Body of pancreas (tissue), 4 donors: Measurements from ENCODE around the gene EMX1. TPM values are rescaled to one million over a fixed set of nuclear protein-coding genes. Genes with fewer than 3 reads are reported as not detected.
A peak's percentile ranks its signal among the peaks of the same experiment; 100 is the strongest.

ENCODE experiments used
- ATAC-seq: fragments of 150-250 bp; one replicate; pipeline ENCODE4 v1.9.1; 2016
- DNase-seq, 4 donors: peaks; one replicate each; pipeline ENCODE4 v3.0.0-alpha.2; 2019
- H3K27ac ChIP-seq, 4 donors: fragments of 200-600 bp; sonication (generic); 1 replicate in 3 of 4; 2 replicates in 1 of 4; pipeline versions ENCODE4 v1.5.1 to v1.6.1; 2016 to 2019; ENCODE audit warnings: mild to moderate bottlenecking in 1 of 4, mixed read lengths in 1 of 4, moderate library complexity in 1 of 4
- H3K27me3 ChIP-seq, 2 donors: fragments of 200-600 bp; sonication (generic); one replicate each; pipeline ENCODE4 v1.6.0; 2016; ENCODE audit warnings: mild to moderate bottlenecking in 1 of 2
- H3K36me3 ChIP-seq, 2 donors: fragments of 200-600 bp; sonication (generic); replicated peaks in 1 of 2; 2 replicates each; pipeline ENCODE4 v1.5.1; 2016; ENCODE audit warnings: low read depth in 2 of 2; ENCODE audit not compliant: insufficient read depth in 1 of 2
- H3K4me1 ChIP-seq: fragments of 200-600 bp; sonication (generic); one replicate; pipeline ENCODE4 v1.6.0; 2016
- H3K4me3 ChIP-seq, 2 donors: fragments of 200-600 bp; sonication (generic); 1 replicate in 1 of 2; 2 replicates in 1 of 2; pipeline ENCODE4 v1.5.1; 2016 to 2019
- H3K9me3 ChIP-seq, 3 donors: fragments of 200-600 bp; sonication (generic); 1 replicate in 2 of 3; 2 replicates in 1 of 3; pipeline ENCODE4 v1.5.1; 2016
- POLR2A ChIP-seq, 3 donors: fragments of 450-650 bp; IDR thresholded peaks; one replicate each; pipeline ENCODE4 v1.6.1; 2016; ENCODE audit warnings: antibody characterized with exemption in 3 of 3, mild to moderate bottlenecking in 2 of 3
- WGBS, 2 donors: methylation state at CpG; one replicate each; pipeline ENCODE4 v1.1.5; 2017; 5-methylcytosine and 5-hydroxymethylcytosine counted together
- intact Hi-C: fragments of 100-400 bp; cut with DNase I; formaldehyde crosslinking; loops from one replicate; pipeline ENCODE4 v1.15.1; 2023
- total RNA-seq, 2 donors: library from RNA; depleted of rRNA; stranded (reverse); fragments of >200 nt; gene quantifications; one replicate each; pipeline ENCODE4 v1.1.0, GENCODE V29; 2016
- TF ChIP-seq, protein P1 (sequence below), 7 experiments: fragments of 450-650 bp in 4 of 7; fragments of 200-600 bp in 3 of 7; sonication (generic) in 3 of 7; IDR thresholded peaks; one replicate each; pipeline ENCODE4 v1.5.1; 2016 to 2019; ENCODE audit warnings: antibody characterized with exemption in 7 of 7

EMX1 gene
- total RNA-seq, 2 donors from 2014 or later, result 0.26 to 0.33 TPM

GRCh38 chr2:72932805-72933204, 15.5 kb downstream of the EMX1 start:
- WGBS, 2 donors, result 85 to 91% methylated on average over 3 to 4 of the region's 4 CpGs
- Histone ChIP-seq H3K36me3 (no peaks in the 10 kb centered on the region), H3K4me1 (no peaks in the 10 kb centered on the region), H3K4me3 (no peak overlapping the region), H3K27me3 (no peaks in the 10 kb centered on the region), H3K9me3 (no peaks in the 10 kb centered on the region), H3K27ac (no peak overlapping the region)
- DNase-seq (no peak), ATAC-seq (no peak)
- intact Hi-C loops, result no loop called here
- TF ChIP-seq POLR2A (IDR thresholded peaks at IDR 0.05), result no peak
- TF ChIP-seq, protein P1, sequence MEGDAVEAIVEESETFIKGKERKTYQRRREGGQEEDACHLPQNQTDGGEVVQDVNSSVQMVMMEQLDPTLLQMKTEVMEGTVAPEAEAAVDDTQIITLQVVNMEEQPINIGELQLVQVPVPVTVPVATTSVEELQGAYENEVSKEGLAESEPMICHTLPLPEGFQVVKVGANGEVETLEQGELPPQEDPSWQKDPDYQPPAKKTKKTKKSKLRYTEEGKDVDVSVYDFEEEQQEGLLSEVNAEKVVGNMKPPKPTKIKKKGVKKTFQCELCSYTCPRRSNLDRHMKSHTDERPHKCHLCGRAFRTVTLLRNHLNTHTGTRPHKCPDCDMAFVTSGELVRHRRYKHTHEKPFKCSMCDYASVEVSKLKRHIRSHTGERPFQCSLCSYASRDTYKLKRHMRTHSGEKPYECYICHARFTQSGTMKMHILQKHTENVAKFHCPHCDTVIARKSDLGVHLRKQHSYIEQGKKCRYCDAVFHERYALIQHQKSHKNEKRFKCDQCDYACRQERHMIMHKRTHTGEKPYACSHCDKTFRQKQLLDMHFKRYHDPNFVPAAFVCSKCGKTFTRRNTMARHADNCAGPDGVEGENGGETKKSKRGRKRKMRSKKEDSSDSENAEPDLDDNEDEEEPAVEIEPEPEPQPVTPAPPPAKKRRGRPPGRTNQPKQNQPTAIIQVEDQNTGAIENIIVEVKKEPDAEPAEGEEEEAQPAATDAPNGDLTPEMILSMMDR (IDR thresholded peaks at IDR 0.05), result no peak

DNA sequence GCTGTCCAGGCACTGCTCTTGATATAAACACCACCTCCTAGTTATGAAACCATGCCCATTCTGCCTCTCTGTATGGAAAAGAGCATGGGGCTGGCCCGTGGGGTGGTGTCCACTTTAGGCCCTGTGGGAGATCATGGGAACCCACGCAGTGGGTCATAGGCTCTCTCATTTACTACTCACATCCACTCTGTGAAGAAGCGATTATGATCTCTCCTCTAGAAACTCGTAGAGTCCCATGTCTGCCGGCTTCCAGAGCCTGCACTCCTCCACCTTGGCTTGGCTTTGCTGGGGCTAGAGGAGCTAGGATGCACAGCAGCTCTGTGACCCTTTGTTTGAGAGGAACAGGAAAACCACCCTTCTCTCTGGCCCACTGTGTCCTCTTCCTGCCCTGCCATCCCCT, 15.9 kb downstream of the EMX1 start:
- H3K9me3 ChIP-seq, result no peaks in the 10 kb centered on the region
- ATAC-seq, result no peak
- intact Hi-C loops, result no loop called here
- H3K27ac ChIP-seq, result no peak overlapping the region
- TF ChIP-seq, protein P1 (IDR thresholded peaks at IDR 0.05), result no peak
- no peak for TF ChIP-seq POLR2A (IDR thresholded peaks at IDR 0.05)
- no peaks in the 10 kb centered on the region for H3K27me3 ChIP-seq
- no peaks in the 10 kb centered on the region for H3K36me3 ChIP-seq
- no peak overlapping the region for H3K4me3 ChIP-seq
- DNase-seq, result no peak
- 76 to 80% methylated on average over 5 of the region's 5 CpGs for WGBS, 2 donors
- H3K4me1 ChIP-seq, result no peaks in the 10 kb centered on the region

DNA sequence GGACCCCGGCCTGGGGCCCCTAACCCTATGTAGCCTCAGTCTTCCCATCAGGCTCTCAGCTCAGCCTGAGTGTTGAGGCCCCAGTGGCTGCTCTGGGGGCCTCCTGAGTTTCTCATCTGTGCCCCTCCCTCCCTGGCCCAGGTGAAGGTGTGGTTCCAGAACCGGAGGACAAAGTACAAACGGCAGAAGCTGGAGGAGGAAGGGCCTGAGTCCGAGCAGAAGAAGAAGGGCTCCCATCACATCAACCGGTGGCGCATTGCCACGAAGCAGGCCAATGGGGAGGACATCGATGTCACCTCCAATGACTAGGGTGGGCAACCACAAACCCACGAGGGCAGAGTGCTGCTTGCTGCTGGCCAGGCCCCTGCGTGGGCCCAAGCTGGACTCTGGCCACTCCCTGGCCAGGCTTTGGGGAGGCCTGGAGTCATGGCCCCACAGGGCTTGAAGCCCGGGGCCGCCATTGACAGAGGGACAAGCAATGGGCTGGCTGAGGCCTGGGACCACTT, 16.4 kb downstream of the EMX1 start:
- H3K4me3 ChIP-seq, result no peak overlapping the region
- ATAC-seq, result no peak
- H3K9me3 ChIP-seq, result no peaks in the 10 kb centered on the region
- no peak for TF ChIP-seq POLR2A (IDR thresholded peaks at IDR 0.05)
- TF ChIP-seq, protein P1 (IDR thresholded peaks at IDR 0.05), result no peak
- H3K36me3 ChIP-seq, result no peaks in the 10 kb centered on the region
- whole genome bisulfite sequencing, 2 donors, result 79 to 85% methylated on average over 8 to 12 of the region's 12 CpGs
- no peaks in the 10 kb centered on the region for H3K27me3 ChIP-seq
- no peak for DNase-seq
- no peak overlapping the region for H3K27ac ChIP-seq
- intact Hi-C loops, result no loop called here
- H3K4me1 ChIP-seq, result no peaks in the 10 kb centered on the region

GRCh38 chr2:72934683-72935610, 17.6 kb downstream of the EMX1 start:
- H3K27ac ChIP-seq, result no peak overlapping the region
- DNase-seq (peak; percentile 36 to 66 (median 48)), ATAC-seq (peak; percentile 56)
- WGBS, 2 donors, result 73 to 74% methylated on average over 14 of the region's 14 CpGs
- TF ChIP-seq, protein P1 (IDR thresholded peaks at IDR 0.05), result peak in 6 of 7 experiments; percentile 29 to 70 (median 60)
- no peak for TF ChIP-seq POLR2A (IDR thresholded peaks at IDR 0.05)
- H3K36me3 ChIP-seq, result no peaks in the 10 kb centered on the region
- H3K27me3 ChIP-seq, result no peaks in the 10 kb centered on the region
- no peaks in the 10 kb centered on the region for H3K9me3 ChIP-seq
- H3K4me3 ChIP-seq, result no peak overlapping the region
- intact Hi-C loops, result no loop called here
- no peaks in the 10 kb centered on the region for H3K4me1 ChIP-seq
